Muscle layer of duodenum (tissue), 2 donors: Measurements from ENCODE around the gene DSCAML1.

Source experiments
- H3K27ac ChIP-seq: one replicate; pipeline ENCODE4 v1.7.0; 2013; ENCODE audit warnings: mild to moderate bottlenecking, low read length
- H3K27me3 ChIP-seq: one replicate; pipeline ENCODE4 v1.7.0; 2013; ENCODE audit warnings: low read depth, mild to moderate bottlenecking, control low read depth, low read length
- H3K36me3 ChIP-seq, 2 donors: one replicate each; pipeline ENCODE4 v1.7.0; 2013; ENCODE audit warnings: low read length in 2 of 2, control low read depth in 1 of 2, mild to moderate bottlenecking in 1 of 2; ENCODE audit not compliant: insufficient read depth in 2 of 2, control insufficient read depth in 1 of 2
- H3K4me1 ChIP-seq, 2 donors: one replicate each; pipeline ENCODE4 v1.7.0; 2013; ENCODE audit warnings: low read length in 2 of 2, mild to moderate bottlenecking in 2 of 2, control low read depth in 1 of 2, moderate library complexity in 1 of 2; ENCODE audit not compliant: insufficient read depth in 2 of 2, control insufficient read depth in 1 of 2
- H3K4me3 ChIP-seq, 2 donors: one replicate each; pipeline ENCODE4 v1.7.0; 2013; ENCODE audit warnings: low read length in 2 of 2, low read depth in 1 of 2, mild to moderate bottlenecking in 1 of 2
- H3K9me3 ChIP-seq, 2 donors: one replicate each; pipeline ENCODE4 v1.7.0; 2013; ENCODE audit warnings: low read length in 2 of 2, control low read depth in 1 of 2, mild to moderate bottlenecking in 1 of 2; ENCODE audit not compliant: control insufficient read depth in 1 of 2
- donor health status: healthy.

The DSCAML1 gene

DNA sequence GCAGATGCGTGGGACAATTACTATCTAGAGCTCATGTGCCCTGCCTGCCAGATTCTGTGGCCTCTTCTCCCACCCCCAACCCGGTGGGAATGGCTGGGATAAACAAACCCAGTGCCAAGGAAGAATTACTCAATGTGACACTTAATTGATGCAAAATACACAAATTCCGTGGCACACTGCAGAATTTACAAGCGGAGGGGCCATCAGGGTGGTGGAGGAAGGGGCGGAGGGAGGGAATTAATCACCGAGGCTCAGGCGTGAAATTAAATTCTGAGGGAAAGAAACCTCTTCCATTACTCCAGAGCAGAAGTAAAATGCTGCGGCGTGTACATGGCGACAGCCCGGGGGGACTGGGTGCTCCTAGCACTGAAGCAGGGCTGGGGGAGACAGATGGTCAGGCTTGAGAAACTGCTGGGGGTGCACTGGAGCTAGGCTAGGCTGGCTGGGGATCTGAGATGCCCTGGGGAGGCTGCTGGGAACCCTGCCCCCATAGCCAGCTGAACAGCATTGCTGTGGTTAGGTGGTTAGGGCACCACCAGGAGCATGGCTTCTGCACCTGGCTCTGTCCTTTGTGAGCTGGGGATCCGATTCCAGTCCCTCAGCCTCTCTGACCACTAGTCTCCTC is 268.8 kb downstream of the DSCAML1 start:
- no peak overlapping the region for H3K27ac ChIP-seq
- H3K36me3 ChIP-seq, result no peaks in the 10 kb centered on the region
- H3K27me3 ChIP-seq, result no peaks in the 10 kb centered on the region
- H3K4me3 ChIP-seq, result no peak overlapping the region
- no peaks in the 10 kb centered on the region for H3K4me1 ChIP-seq
- H3K9me3 ChIP-seq, result no peaks in the 10 kb centered on the region

DNA sequence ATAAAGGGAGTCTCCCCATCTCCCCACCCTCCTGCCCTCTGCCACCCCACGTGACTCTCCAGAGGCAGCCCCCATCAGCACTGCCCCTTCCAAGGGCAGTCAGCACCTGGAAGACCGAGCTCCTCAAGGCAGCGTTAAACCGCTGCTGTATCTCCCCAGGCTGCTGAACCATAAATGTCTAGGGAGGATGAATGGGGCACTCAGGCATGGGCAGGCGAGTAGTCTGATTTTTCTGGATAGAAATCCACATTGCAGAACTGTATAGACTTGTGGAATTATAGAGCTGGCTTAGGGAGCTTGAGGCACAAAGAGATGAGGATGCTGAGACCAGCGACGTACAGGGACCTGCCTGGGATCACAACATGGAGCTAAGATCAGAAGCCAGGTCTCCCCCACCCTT is 269.7 kb downstream of the DSCAML1 start:
- Histone ChIP-seq H3K9me3 (no peaks in the 10 kb centered on the region), H3K27me3 (no peaks in the 10 kb centered on the region), H3K4me1 (no peaks in the 10 kb centered on the region), H3K27ac (no peak overlapping the region), H3K36me3 (no peaks in the 10 kb centered on the region), H3K4me3 (no peak overlapping the region)

DNA sequence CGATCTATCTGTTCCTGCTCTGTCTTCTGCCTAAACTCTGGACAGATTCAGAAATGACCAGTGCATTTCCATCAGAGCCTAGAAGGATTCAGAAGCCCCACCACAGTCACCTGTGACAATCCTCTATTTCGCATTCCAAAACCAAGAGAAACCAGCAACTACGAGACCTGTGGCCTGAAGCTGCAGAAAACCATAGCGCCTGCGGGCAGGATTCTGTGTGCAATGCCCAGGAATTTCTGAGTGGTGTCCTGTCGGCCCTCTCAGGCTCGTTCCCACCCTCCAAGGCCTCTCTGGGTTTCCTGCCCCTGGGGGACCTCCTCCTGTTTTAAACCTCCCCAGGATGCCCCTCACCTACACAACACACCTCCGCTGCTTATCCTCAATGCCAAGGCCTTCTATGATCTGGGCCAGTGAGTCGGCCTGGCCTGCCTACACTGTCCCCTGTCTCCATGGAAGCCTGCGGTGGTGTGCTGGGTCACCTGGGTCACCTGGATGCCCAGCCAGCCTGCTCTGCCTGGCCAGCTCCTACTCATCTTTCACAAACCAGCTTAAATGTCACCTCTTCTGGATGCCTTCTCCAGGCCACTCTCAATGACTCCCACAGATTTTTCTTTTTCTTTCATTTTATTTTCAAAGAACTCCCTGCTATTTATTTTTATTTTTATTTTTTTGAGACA is 271.0 kb downstream of the DSCAML1 start:
- Histone ChIP-seq H3K27ac (no peak overlapping the region), H3K4me3 (no peak overlapping the region), H3K36me3 (no peaks in the 10 kb centered on the region), H3K27me3 (no peaks in the 10 kb centered on the region), H3K9me3 (no peaks in the 10 kb centered on the region), H3K4me1 (no peaks in the 10 kb centered on the region)

DNA sequence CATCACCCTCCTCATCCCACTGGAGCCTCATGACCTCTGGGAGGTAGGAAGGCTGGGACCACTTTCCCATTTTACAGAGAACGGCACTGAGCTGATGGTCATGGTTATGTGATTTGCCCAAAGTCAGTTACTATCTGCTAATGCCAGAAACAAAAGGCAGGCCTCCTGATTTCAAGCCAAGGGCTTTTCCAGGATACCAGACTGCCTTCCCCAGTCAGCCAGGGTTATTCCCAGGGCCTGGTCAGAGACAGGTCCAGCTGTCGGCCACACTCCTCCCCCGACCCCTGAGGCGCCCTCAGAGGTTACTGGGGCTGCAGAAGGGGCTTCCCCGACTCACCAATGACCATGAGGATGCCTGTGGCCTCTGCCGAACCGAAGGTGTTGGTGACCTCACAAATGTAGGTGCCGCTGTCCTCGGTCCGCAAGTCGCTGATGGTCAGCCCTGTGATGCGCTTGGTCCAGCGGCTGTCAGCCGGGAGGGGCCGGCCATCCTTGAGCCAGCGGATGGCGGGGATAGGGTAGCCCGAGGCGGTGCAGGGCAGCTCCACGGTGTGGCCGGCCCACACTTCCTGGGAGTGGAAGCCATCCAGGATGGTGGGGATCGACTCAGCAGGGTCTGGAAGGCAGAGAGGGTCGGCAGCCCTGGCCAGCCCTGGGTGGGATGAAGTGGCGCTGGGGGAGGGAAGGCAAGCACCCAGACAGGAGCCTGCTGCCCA is 272.4 kb downstream of the DSCAML1 start:
- H3K4me1 ChIP-seq, result peaks cover 5 to 6% of the 10 kb centered on the region in 2 donors
- no peak overlapping the region for H3K27ac ChIP-seq
- H3K4me3 ChIP-seq, result no peak overlapping the region
- H3K36me3 ChIP-seq, result no peaks in the 10 kb centered on the region
- H3K9me3 ChIP-seq, result no peaks in the 10 kb centered on the region
- H3K27me3 ChIP-seq, result no peaks in the 10 kb centered on the region

DNA sequence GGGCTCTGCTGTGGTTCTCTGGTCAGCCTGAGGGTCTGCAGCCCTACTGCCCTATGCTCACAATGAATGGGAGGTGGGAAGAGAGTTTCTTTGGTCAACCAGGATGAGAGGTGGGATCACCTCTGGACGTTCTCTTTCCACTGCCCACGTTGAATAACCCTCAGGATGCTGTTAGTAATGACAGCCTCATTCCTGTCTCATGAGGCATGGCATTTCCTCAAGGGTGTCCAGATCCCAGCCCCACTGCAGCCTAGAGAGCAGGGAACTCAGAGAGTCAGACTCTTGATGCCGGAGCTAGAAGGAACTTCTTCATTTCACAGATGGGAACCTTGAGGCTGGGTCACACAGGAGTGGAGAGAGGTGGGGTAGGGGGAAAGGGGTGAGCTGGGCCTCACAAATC is 273.3 kb downstream of the DSCAML1 start:
- H3K4me3 ChIP-seq, result no peak overlapping the region
- H3K9me3 ChIP-seq, result no peaks in the 10 kb centered on the region
- no peak overlapping the region for H3K27ac ChIP-seq
- peaks cover 5 to 11% of the 10 kb centered on the region in 2 donors for H3K4me1 ChIP-seq
- H3K27me3 ChIP-seq, result no peaks in the 10 kb centered on the region
- H3K36me3 ChIP-seq, result no peaks in the 10 kb centered on the region

GRCh38 chr11:117521974-117522373 is 275.0 kb downstream of the DSCAML1 start:
- no peak overlapping the region for H3K4me3 ChIP-seq
- no peaks in the 10 kb centered on the region for H3K36me3 ChIP-seq
- H3K4me1 ChIP-seq, result peaks cover 5 to 11% of the 10 kb centered on the region in 2 donors
- no peaks in the 10 kb centered on the region for H3K9me3 ChIP-seq
- no peaks in the 10 kb centered on the region for H3K27me3 ChIP-seq
- no peak overlapping the region for H3K27ac ChIP-seq

DNA sequence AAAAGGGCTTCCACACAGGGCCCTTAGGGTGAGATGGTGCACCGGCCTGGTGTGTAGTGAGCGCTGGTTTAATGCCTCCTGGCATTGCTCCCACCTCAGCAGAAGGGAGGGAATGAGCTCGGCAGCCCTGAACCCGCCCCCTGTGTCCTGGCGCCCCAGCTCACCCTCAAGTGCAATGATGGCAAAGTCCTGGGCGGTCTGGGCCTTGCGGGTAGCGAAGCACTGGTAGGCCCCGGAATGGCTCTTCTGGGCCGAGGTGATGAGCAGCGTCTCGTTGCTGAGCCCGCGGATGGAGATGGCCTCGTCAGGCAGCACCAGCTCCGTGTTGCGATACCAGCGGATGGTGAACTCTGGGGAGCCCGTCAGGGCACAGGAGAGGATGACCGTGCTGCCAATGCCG is 276.1 kb downstream of the DSCAML1 start:
- no peaks in the 10 kb centered on the region for H3K36me3 ChIP-seq
- H3K4me1 ChIP-seq, result peaks cover 5 to 11% of the 10 kb centered on the region in 2 donors
- no peak overlapping the region for H3K4me3 ChIP-seq
- H3K27me3 ChIP-seq, result no peaks in the 10 kb centered on the region
- no peak overlapping the region for H3K27ac ChIP-seq
- no peaks in the 10 kb centered on the region for H3K9me3 ChIP-seq

- Histone ChIP-seq H3K4me1 (peaks cover 5 to 11% of the 10 kb centered on the region in 2 donors), H3K9me3 (no peaks in the 10 kb centered on the region), H3K36me3 (no peaks in the 10 kb centered on the region), H3K4me3 (no peak overlapping the region), H3K27ac (no peak overlapping the region), H3K27me3 (no peaks in the 10 kb centered on the region)
Measured at GRCh38 chr11:117520201-117520600, 276.8 kb downstream of the DSCAML1 start.

GRCh38 chr11:117519590-117519989 is 277.4 kb downstream of the DSCAML1 start:
- H3K27ac ChIP-seq, result peak overlapping the region; percentile 41
- no peaks in the 10 kb centered on the region for H3K36me3 ChIP-seq
- H3K27me3 ChIP-seq, result no peaks in the 10 kb centered on the region
- no peak overlapping the region for H3K4me3 ChIP-seq
- no peaks in the 10 kb centered on the region for H3K9me3 ChIP-seq
- peaks cover 5 to 11% of the 10 kb centered on the region in 2 donors for H3K4me1 ChIP-seq

DNA sequence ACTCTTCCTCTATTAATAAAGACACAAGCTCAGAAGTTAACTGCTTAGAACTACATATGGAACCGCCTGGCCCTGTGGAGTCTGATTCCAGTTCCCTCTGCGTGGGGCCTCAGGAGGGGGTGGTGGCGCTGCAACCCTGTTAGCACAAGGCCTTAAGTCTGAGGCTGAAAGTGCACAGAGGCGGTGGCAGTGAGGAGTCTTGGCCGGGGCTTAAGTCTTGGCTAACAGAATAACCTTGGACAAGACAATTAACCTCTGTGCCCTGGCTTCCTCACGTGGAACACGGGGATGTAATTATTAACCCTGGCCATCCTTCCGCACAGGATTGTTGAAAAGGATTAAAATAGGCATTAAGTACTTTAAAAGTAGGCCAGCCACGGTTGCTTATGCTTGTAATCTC is 277.8 kb downstream of the DSCAML1 start:
- Histone ChIP-seq H3K36me3 (no peaks in the 10 kb centered on the region), H3K27ac (peak overlapping the region; percentile 41), H3K4me3 (no peak overlapping the region), H3K4me1 (peaks cover 5 to 11% of the 10 kb centered on the region in 2 donors), H3K9me3 (no peaks in the 10 kb centered on the region), H3K27me3 (no peaks in the 10 kb centered on the region)

DNA sequence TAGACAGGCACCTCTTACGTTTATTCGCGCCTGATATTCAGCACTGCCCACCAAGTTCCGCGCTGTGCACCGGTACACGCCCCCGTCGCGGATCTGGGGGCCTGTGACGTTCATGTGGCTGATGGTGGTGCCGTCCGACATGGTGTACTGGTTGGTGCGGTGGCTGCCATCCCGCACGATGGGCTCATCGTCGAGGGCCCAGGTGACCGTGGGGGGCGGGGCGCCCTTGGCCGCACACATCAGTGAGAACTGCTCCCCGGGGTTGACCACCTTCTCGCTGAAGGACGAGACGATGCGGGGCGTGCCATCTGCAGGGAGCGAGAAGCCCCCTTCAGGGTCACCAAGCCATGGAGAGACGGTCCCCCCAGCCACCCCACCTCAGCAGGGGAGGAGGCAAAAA is 278.6 kb downstream of the DSCAML1 start:
- H3K4me3 ChIP-seq, result no peak overlapping the region
- H3K27ac ChIP-seq, result no peak overlapping the region
- no peaks in the 10 kb centered on the region for H3K27me3 ChIP-seq
- no peaks in the 10 kb centered on the region for H3K9me3 ChIP-seq
- peaks cover 5 to 11% of the 10 kb centered on the region in 2 donors for H3K4me1 ChIP-seq
- H3K36me3 ChIP-seq, result no peaks in the 10 kb centered on the region
